K562 (cell line): ENCODE data around the gene CACYBP. TPM values are rescaled to one million over a fixed set of nuclear protein-coding genes. Genes with fewer than 3 reads are reported as not detected.
A peak's percentile ranks its signal among the peaks of the same experiment; 100 is the strongest.

ENCODE experiments used
- ARID1B ChIP-seq: fragments of 450-650 bp; IDR thresholded peaks from 2 replicates; pipeline ENCODE4 v1.6.1; 2016; ENCODE audit warnings: antibody characterized with exemption, mild to moderate bottlenecking, inconsistent platforms
- CHD1 ChIP-seq: fragments of 200-600 bp; sonication (generic); IDR thresholded peaks from one replicate; pipeline ENCODE4 v1.6.1; 2012; ENCODE audit warnings: mild to moderate bottlenecking, moderate library complexity, low read length, inconsistent platforms
- EGR1 ChIP-seq: fragments of 450-650 bp; conservative IDR thresholded peaks from 2 replicates; pipeline ENCODE4 v1.6.1; 2017; ENCODE audit warnings: mild to moderate bottlenecking
- ELF1 ChIP-seq: fragments of 200-800 bp; sonication (Bioruptor generic); IDR thresholded peaks from 2 replicates; pipeline ENCODE4 v1.6.1; 2016; ENCODE audit warnings: missing genetic modification characterization, missing compliant biosample characterization
- ESRRB ChIP-seq: fragments of 250-450 bp; sonication (Bioruptor Pico); IDR thresholded peaks from 2 replicates; pipeline ENCODE4 v1.5.0; 2020; ENCODE audit warnings: mild to moderate bottlenecking, moderate library complexity, borderline replicate concordance
- GTF2F1 ChIP-seq: IDR thresholded peaks from 2 replicates; pipeline ENCODE4 v1.6.1; 2011; ENCODE audit warnings: low read depth, low read length, improper control_type of control experiment
- HDAC2 ChIP-seq: fragments of 450-650 bp; IDR thresholded peaks from 2 replicates; pipeline ENCODE4 v1.6.1; 2016; ENCODE audit warnings: mild to moderate bottlenecking
- HLTF ChIP-seq: fragments of 450-650 bp; IDR thresholded peaks from 2 replicates; pipeline ENCODE4 v1.6.1; 2016
- KDM4B ChIP-seq, 2 experiments: fragments of 450-650 bp in 1 of 2; sonication (generic) in 1 of 2; IDR thresholded peaks; 2 replicates each; pipeline ENCODE4 v1.6.1; 2016 to 2017; ENCODE audit warnings: borderline replicate concordance in 2 of 2, antibody characterized with exemption in 1 of 2, low read depth in 1 of 2, mild to moderate bottlenecking in 1 of 2
- KLF6 ChIP-seq: fragments of 250-450 bp; sonication (Bioruptor Pico); IDR thresholded peaks from 2 replicates; pipeline ENCODE4 v1.4.0; 2020; ENCODE audit warnings: mild to moderate bottlenecking, moderate library complexity, borderline replicate concordance
- PTBP1 ChIP-seq: fragments of 200-400 bp; formaldehyde crosslinking; IDR thresholded peaks from 2 replicates; pipeline ENCODE4 v1.6.1; 2017; ENCODE audit warnings: low read depth, low read length
- TEAD1 ChIP-seq, 2 experiments: fragments of 450-650 bp in 1 of 2; sonication (generic) in 1 of 2; formaldehyde crosslinking; IDR thresholded peaks; 2 replicates each; pipeline versions ENCODE4 v1.4.0 to v1.8.0; 2020 to 2022; ENCODE audit warnings: mild to moderate bottlenecking in 2 of 2, missing genetic modification reagents in 1 of 2
- ZNF253 ChIP-seq: fragments of 250-450 bp; sonication (Bioruptor Pico); conservative IDR thresholded peaks from 2 replicates; pipeline ENCODE4 v1.6.1; 2021; ENCODE audit warnings: mild to moderate bottlenecking
- ZNF830 ChIP-seq: fragments of 250-450 bp; sonication (Bioruptor Pico); IDR thresholded peaks from 2 replicates; pipeline ENCODE4 v1.5.0; 2021; ENCODE audit warnings: mild to moderate bottlenecking
- polyA plus RNA-seq, 8 experiments: library from polyadenylated mRNA; depleted of rRNA in 4 of 8; stranded (reverse) in 5 of 8; unstranded in 3 of 8; fragments of >200 nt; fragmentation: Nextera tagmentation in 2 of 8; fragmentation: Illumina TruSeq in 1 of 8; extraction: Ambion mirVana in 2 of 8; extraction: Trizol in 1 of 8; gene quantifications; 2 replicates each; pipeline versions ENCODE4 v1.2.1 to v1.2.3, GENCODE V29; 2011 to 2014; ENCODE audit warnings: inconsistent platforms in 1 of 8, missing spikeins in 1 of 8
- total RNA-seq, 7 experiments: library from RNA; depleted of rRNA in 6 of 7; stranded (reverse); fragments of >200 nt in 6 of 7; fragmentation: Illumina TruSeq in 2 of 7; extraction: Trizol in 2 of 7; gene quantifications; 2 replicates each; pipeline versions ENCODE4 v1.2.1 to v1.2.3, GENCODE V29; 2011 to 2021; ENCODE audit warnings: low replicate concordance in 1 of 7
- TF ChIP-seq, protein P1 (sequence below): fragments of 450-650 bp; IDR thresholded peaks from 2 replicates; pipeline ENCODE4 v1.6.1; 2016; ENCODE audit warnings: mild to moderate bottlenecking, moderate library complexity
- TF ChIP-seq, protein P2 (sequence below): conservative IDR thresholded peaks from 2 replicates; pipeline ENCODE4 v1.6.1; 2011; ENCODE audit warnings: low read depth, mild to moderate bottlenecking, low read length; ENCODE audit not compliant: control insufficient read depth

The CACYBP gene
- total and polyA plus RNA-seq, 9 of the 15 experiments (the other 6 are each of a cell fraction or from before 2014, with no cell fraction given): 147 to 1,576 (median 488) TPM

DNA sequence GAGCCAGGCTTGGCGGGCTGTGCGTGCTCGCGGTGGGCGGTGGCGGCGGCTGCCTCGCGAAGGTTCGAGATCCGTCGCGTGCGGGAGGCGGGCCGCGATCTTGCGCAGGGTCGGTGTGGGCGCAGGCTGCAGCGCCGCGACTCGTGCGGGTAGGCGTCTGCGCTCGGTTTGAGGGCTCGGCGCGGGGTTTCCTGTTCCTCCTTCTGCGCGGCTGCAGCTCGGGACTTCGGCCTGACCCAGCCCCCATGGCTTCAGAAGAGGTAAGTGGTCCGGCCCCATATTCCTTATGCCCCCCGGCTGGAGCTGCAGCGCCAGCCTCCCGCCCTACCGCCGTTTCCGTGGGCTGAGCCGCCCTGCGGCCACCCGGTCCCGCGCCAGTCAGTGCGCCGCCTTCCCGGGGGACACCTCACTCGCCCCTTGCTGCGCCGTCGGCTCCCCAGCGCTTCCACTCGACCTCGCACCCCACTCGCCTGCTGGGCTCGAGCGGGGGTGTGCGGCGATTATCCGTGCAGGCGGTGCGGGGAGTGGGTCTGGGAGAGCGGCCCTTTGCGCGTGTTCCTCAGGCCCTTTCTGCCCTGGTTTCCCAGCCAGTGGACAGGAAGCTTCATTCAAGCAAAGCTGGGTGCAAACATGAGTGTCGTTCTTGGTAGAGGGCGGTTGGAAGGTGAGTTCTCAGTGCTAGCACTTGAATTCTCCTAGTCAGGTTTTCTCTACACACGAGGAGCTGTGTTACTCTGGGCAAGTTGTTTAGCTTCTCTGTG, at the start of gene CACYBP (continued):
- no peak for TF ChIP-seq ZNF253 (CRISPR knock-in tag)
- TF ChIP-seq HDAC2: 0 out of 2 replicates have a peak, but pooled peaks have one; percentile 27
- TF ChIP-seq HLTF: peak; percentile 78; the same call in 1 of the 2 replicates
- TF ChIP-seq KLF6 (CRISPR knock-in tag): 0 out of 2 replicates have a peak, but pooled peaks have one; percentile 40
- peak; percentile 73 for TF ChIP-seq CHD1
- TF ChIP-seq, protein P1, sequence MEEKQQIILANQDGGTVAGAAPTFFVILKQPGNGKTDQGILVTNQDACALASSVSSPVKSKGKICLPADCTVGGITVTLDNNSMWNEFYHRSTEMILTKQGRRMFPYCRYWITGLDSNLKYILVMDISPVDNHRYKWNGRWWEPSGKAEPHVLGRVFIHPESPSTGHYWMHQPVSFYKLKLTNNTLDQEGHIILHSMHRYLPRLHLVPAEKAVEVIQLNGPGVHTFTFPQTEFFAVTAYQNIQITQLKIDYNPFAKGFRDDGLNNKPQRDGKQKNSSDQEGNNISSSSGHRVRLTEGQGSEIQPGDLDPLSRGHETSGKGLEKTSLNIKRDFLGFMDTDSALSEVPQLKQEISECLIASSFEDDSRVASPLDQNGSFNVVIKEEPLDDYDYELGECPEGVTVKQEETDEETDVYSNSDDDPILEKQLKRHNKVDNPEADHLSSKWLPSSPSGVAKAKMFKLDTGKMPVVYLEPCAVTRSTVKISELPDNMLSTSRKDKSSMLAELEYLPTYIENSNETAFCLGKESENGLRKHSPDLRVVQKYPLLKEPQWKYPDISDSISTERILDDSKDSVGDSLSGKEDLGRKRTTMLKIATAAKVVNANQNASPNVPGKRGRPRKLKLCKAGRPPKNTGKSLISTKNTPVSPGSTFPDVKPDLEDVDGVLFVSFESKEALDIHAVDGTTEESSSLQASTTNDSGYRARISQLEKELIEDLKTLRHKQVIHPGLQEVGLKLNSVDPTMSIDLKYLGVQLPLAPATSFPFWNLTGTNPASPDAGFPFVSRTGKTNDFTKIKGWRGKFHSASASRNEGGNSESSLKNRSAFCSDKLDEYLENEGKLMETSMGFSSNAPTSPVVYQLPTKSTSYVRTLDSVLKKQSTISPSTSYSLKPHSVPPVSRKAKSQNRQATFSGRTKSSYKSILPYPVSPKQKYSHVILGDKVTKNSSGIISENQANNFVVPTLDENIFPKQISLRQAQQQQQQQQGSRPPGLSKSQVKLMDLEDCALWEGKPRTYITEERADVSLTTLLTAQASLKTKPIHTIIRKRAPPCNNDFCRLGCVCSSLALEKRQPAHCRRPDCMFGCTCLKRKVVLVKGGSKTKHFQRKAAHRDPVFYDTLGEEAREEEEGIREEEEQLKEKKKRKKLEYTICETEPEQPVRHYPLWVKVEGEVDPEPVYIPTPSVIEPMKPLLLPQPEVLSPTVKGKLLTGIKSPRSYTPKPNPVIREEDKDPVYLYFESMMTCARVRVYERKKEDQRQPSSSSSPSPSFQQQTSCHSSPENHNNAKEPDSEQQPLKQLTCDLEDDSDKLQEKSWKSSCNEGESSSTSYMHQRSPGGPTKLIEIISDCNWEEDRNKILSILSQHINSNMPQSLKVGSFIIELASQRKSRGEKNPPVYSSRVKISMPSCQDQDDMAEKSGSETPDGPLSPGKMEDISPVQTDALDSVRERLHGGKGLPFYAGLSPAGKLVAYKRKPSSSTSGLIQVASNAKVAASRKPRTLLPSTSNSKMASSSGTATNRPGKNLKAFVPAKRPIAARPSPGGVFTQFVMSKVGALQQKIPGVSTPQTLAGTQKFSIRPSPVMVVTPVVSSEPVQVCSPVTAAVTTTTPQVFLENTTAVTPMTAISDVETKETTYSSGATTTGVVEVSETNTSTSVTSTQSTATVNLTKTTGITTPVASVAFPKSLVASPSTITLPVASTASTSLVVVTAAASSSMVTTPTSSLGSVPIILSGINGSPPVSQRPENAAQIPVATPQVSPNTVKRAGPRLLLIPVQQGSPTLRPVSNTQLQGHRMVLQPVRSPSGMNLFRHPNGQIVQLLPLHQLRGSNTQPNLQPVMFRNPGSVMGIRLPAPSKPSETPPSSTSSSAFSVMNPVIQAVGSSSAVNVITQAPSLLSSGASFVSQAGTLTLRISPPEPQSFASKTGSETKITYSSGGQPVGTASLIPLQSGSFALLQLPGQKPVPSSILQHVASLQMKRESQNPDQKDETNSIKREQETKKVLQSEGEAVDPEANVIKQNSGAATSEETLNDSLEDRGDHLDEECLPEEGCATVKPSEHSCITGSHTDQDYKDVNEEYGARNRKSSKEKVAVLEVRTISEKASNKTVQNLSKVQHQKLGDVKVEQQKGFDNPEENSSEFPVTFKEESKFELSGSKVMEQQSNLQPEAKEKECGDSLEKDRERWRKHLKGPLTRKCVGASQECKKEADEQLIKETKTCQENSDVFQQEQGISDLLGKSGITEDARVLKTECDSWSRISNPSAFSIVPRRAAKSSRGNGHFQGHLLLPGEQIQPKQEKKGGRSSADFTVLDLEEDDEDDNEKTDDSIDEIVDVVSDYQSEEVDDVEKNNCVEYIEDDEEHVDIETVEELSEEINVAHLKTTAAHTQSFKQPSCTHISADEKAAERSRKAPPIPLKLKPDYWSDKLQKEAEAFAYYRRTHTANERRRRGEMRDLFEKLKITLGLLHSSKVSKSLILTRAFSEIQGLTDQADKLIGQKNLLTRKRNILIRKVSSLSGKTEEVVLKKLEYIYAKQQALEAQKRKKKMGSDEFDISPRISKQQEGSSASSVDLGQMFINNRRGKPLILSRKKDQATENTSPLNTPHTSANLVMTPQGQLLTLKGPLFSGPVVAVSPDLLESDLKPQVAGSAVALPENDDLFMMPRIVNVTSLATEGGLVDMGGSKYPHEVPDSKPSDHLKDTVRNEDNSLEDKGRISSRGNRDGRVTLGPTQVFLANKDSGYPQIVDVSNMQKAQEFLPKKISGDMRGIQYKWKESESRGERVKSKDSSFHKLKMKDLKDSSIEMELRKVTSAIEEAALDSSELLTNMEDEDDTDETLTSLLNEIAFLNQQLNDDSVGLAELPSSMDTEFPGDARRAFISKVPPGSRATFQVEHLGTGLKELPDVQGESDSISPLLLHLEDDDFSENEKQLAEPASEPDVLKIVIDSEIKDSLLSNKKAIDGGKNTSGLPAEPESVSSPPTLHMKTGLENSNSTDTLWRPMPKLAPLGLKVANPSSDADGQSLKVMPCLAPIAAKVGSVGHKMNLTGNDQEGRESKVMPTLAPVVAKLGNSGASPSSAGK: peak; percentile 83
- peak; percentile 17; the same call in 1 of the 2 replicates for TF ChIP-seq ARID1B
- peak; percentile 67 for TF ChIP-seq EGR1
- 0 out of 4 replicates have a peak, but pooled peaks have one; percentile 6 for TF ChIP-seq TEAD1 (CRISPR knock-in tag; IDR thresholded peaks at IDR 0.05)
- TF ChIP-seq GTF2F1: peak; percentile 66; the same call in 1 of the 2 replicates
- TF ChIP-seq KDM4B (IDR thresholded peaks at IDR 0.05; ENCODE audit: borderline replicate concordance in 2 of 2, low read depth in 1 of 2): no peak
- TF ChIP-seq ELF1 (tag): no peak
- TF ChIP-seq ZNF830 (CRISPR knock-in tag): peak; percentile 72
- TF ChIP-seq, protein P2, sequence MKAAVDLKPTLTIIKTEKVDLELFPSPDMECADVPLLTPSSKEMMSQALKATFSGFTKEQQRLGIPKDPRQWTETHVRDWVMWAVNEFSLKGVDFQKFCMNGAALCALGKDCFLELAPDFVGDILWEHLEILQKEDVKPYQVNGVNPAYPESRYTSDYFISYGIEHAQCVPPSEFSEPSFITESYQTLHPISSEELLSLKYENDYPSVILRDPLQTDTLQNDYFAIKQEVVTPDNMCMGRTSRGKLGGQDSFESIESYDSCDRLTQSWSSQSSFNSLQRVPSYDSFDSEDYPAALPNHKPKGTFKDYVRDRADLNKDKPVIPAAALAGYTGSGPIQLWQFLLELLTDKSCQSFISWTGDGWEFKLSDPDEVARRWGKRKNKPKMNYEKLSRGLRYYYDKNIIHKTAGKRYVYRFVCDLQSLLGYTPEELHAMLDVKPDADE: peak; percentile 80; the same call in 1 of the 2 replicates
- TF ChIP-seq ESRRB (CRISPR knock-in tag): no peak
- TF ChIP-seq PTBP1: 0 out of 2 replicates have a peak, but pooled peaks have one; percentile 12
